NCI-H128 (cell line): ENCODE measurements around the gene NDUFB4.

Experiments
- DNase-seq: peaks from one replicate; lab custom pipeline; 2025; ENCODE audit not compliant: unreplicated experiment; lab: John Stamatoyannopoulos, UW

Gene NDUFB4

DNA sequence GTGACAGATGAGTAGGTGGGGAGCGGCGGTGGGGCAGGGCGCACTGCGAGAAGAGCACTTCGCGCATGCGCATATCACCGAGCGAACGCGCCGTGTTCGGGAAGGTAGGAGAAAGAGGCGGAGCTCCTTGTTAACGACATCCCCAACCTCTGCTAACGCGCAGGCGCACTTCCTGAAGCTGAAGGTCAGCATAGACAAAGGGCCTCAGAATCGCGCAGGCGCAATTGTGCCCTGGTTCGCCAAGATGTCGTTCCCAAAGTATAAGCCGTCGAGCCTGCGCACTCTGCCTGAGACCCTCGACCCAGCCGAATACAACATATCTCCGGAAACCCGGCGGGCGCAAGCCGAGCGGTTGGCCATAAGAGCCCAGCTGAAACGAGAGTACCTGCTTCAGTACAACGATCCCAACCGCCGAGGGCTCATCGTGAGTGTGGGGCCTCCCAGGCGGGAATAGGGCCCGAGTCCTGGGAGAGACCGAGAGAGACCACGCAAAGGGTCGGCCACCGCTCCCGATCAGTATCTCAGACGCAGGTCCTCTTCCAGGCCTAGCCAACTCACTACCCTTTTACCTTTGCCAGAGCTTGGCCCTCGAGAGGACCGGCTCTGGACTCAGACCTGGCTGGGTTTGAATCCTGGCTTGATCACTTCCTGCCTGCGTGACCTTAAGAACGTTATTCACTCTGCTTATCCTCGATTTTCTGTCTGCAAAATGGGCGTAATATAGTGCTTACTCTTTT is at the start of gene NDUFB4:
Gene NDUFB4, plus strand, starts transcription at position 221 of the 737 bp plus-strand sequence. Its CDS starts 24 bp downstream, at position 245.
- DNase-seq, result peak; percentile 98

DNA sequence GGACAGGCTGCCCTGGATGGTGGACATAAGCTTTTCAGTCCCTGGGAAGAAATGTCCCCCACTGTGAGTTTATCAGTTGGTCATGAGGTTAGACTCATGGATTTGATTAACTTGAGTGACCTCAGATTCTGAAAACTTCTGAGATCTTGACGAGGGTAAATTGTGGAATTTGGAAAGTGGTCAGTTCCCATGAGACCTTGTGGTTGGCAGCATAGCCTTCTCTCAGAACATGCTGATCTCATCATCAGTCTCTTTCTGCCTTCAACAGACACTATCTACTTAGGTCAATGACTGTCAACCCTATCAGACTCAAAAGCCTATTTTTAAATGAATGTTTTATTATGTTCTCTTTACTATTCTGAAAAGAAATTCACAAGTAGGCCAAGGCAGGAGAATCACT is 45.6 kb upstream of the NDUFB4 start:
- no peak for DNase-seq

GRCh38 chr3:120552184-120553172 is 43.7 kb upstream of the NDUFB4 start:
- no peak for DNase-seq

DNA sequence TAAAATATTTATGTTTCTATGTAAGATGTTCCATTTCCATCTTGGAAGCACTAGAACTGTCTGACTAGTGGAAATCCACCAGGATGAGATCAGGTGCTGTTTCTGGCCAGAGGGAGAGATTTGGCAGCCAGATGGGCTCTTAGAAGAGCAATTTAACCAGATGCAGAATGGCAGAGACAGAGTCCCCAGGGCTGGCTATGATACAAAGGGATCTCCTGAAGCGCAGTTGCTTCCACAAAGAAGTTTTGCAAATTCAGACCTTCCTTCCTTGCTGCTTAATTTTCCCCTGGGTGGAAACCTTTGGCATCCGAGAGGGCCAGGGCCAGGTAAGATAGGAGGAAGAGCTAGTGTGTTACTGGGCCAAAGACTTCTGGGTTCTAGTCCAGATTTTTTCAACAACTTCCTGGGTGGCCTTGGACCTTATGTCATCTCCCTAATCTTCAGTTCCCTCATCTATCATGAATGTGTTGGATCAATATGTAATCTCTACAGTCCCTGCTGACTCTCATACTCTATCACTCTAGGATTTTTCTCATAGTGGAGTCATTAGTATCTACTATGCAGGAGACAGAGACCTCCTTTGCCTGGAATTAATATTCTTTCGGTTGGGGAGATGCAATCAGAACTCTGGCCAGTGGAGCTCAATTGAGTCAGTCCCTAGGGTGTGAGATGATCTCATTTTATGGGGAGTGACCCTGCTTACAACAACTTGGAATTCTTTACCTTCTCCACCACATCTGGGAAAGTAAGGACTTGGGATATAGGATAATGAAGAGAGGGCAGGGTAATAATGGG is 41.1 kb upstream of the NDUFB4 start:
- no peak for DNase-seq

DNA sequence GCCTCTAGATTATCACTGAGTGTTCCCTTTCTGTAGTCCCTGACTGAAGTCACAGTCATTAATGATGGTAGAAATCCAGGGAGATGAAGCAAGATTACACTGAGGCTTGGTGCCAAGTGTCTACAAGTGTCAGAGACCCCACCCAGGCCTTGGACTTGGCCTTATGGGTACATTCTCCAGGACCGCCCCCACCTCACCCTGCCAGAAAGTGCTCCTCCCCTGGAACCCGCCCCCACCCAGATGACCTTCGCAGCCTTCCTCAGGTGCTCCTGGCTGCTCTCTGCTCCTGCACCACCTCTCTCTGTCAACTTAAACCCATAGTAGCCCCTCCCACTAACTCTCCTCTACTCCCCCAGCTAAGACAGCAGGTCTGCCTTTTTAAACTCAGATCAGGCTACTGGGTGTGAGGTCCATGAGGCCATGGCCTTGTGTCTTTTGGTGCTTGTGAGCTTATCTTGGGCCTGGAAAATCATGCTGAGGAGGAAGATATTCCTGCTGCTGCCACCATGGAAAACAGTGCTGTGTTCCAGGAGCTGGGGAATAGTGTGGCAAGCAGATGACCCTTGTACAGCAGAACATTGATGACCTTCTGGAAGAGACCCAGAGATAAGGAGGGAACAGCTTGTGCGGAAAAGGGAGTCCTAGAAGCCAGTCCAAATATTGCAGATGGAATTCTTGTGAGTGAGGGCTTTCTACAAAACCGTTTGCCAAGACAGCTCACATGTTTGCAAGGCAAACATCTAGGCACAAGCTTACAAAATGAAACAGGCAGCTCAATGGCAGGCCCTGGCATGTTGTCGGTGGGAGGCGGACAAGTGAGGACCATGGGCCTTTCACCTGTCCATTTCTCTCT is 40.3 kb upstream of the NDUFB4 start:
- no peak for DNase-seq

DNA sequence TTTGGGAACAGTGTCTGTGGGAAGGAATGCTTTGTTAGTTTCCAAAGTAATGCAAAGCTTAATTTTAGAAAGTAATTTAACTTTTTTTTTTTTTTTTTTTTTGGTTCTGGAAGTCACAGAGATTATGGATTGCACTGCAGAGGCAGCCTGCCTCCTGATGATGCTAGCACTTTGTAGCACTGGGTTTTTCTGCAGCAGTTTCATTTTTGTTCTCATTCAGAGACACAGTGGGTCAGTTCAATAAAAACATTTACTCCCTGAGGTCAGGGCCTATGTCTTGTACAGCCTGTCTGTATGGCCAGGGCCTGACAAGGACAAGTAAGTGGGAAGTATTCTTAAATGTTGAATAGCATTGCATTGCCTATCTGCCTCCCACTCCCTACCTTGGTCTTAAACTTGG is 39.0 kb upstream of the NDUFB4 start:
- DNase-seq, result no peak

- peak; percentile 85 for DNase-seq
Measured at GRCh38 chr3:120558771-120559241, 37.3 kb upstream of the NDUFB4 start.

DNA sequence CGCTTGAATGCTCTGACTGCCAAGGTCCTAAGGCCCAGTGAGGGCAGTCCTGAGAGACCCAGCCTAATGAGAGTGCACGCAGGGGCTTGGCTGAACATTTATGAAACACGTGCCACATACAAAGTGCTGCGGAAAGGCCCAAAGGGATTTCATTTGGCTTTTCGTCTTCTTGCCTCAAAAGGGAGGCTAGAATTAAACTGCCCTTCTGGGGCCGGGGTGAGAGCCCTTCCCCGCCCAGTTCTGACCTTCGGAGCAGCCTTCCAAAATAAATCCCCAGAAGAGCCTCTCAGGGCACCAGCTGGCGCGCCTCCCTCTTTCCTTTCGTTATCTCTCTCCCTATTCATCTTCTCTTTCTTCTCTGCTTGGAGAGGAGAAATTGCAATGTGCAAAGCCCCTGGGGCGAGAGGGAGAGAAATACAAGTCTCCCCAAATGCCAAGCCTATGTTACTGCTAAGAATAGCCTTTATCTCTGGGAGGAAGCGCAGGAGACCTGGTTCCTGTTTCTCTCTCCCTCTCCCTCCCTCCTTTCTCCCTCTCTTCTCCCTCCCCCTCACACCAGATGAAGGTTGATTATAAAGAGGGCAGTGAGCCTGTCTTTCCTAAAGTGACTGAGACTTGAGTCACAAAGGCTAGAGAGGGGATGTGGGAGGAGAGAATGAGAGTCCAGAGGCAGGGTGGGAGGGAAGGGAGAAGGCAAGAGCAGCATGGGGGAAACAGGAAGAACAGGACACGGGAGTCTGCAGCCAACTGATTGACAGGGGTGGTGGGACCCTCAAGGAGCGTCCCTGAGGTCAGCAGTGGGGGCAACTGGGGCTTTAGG is 36.7 kb upstream of the NDUFB4 start:
- no peak for DNase-seq

GRCh38 chr3:120560304-120561250 is 35.6 kb upstream of the NDUFB4 start:
- DNase-seq, result no peak

- peak; percentile 61 for DNase-seq
Measured at GRCh38 chr3:120561251-120562045, 34.7 kb upstream of the NDUFB4 start.

DNA sequence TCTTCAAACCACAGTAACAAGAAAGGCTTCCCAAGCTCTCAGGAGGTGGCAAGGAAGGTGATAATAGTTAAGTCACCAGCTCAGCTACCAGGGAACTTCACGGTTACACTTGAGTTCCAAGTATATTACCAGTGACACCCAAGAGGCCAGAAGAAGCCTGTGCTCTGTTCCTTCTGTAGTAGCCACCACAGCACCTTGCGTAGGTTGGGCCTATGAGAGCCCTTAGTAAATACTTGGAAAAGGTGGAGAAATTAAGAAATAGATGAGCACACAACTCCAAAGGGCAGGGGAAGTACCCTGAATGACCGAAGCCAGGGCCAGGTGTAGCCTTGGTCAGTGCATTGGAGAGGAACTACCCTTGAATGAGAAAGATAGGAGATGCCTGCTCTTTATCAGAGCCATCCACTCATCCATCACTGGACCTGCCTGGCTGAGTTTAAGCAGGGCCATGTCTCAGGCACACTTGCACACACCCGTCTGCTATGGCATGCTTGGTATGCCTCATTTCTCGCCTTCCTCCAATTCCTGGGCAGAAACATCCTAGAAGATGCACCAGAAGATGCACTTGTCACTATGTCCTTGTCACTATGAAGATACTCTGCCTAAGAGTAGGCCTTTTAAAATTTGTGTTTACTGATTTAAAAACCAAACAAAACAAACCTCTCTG is 32.6 kb upstream of the NDUFB4 start:
- no peak for DNase-seq

- DNase-seq, result no peak
Measured at GRCh38 chr3:120566243-120566975, 29.7 kb upstream of the NDUFB4 start.

- DNase-seq, result no peak
Measured at GRCh38 chr3:120567370-120568201, 28.6 kb upstream of the NDUFB4 start.

GRCh38 chr3:120568202-120568531 is 28.0 kb upstream of the NDUFB4 start:
- no peak for DNase-seq

- no peak for DNase-seq
Measured at GRCh38 chr3:120568598-120568997, 27.5 kb upstream of the NDUFB4 start.
